Activated B cell treated with CpG ODN at 0.5 μM for 24 hours (primary cell): ENCODE results near the gene GCSAM. TPM values are rescaled to one million over a fixed set of nuclear protein-coding genes. Genes with fewer than 3 reads are reported as not detected.
"Not testable (repeated sequence)": the region's sequence is repeated elsewhere in the genome, so short reads cannot be mapped to it uniquely, and the experiment has no call there.

ENCODE experiments used
- ATAC-seq: fragments of 200-7000 bp; cut with Tn5 transposase; one replicate; pipeline ENCODE4 v1.10.0; 2021; ENCODE audit warnings: low read depth, mild to moderate bottlenecking, moderate library complexity
- CTCF ChIA-PET: fragments of 350-600 bp; sonication (Branson Sonifier 250); formaldehyde crosslinking; loops from one replicate; lab custom pipeline; 2021; ENCODE audit warnings: antibody characterized with exemption; lab: Charles Lee
- POLR2A ChIA-PET: fragments of 350-600 bp; sonication (Branson Sonifier 250); formaldehyde crosslinking; loops from one replicate; lab custom pipeline; 2021; ENCODE audit warnings: antibody characterized with exemption; lab: Charles Lee
- DNase-seq: peaks from one replicate; pipeline ENCODE4 v3.0.0; 2022
- H3K27ac Mint-ChIP-seq: one replicate; pipeline ENCODE4 v1.8.0; 2020; ENCODE audit warnings: mixed read lengths
- H3K27me3 Mint-ChIP-seq: one replicate; pipeline ENCODE4 v1.8.0; 2021; ENCODE audit warnings: mixed read lengths
- H3K36me3 Mint-ChIP-seq: one replicate; pipeline ENCODE4 v1.8.0; 2021; ENCODE audit warnings: low read depth, mixed read lengths
- H3K4me1 Mint-ChIP-seq: one replicate; pipeline ENCODE4 v1.8.0; 2021; ENCODE audit warnings: mixed read lengths
- H3K4me3 Mint-ChIP-seq: one replicate; pipeline ENCODE4 v1.8.0; 2020; ENCODE audit warnings: mild to moderate bottlenecking, mixed read lengths
- H3K9me3 Mint-ChIP-seq: one replicate; pipeline ENCODE4 v1.8.0; 2020; ENCODE audit warnings: mixed read lengths
- CTCF ChIP-seq: fragments of 200-600 bp; IDR thresholded peaks from one replicate; pipeline ENCODE4 v1.8.0; 2022; ENCODE audit warnings: antibody characterized with exemption, mild to moderate bottlenecking
- intact Hi-C: fragments of 100-400 bp; cut with micrococcal nuclease; formaldehyde crosslinking; loops from one replicate; pipeline ENCODE4 v1.15.1; 2024
- total RNA-seq: library from RNA; stranded (reverse); gene quantifications from 2 replicates; pipeline ENCODE4 v1.2.3, GENCODE V29; 2022

Gene GCSAM
- total RNA-seq, 1 donor from 2014 or later, result 17.3 TPM

- POLR2A ChIA-PET, result no interaction called here
Measured at GRCh38 chr3:112074006-112074405, 59.0 kb downstream of the GCSAM start.

GRCh38 chr3:112072387-112073060, 60.5 kb downstream of the GCSAM start:
- H3K4me1 Mint-ChIP-seq, H3K9me3 Mint-ChIP-seq, H3K4me3 Mint-ChIP-seq, H3K27ac Mint-ChIP-seq, DNase-seq, H3K36me3 Mint-ChIP-seq, CTCF ChIA-PET, ATAC-seq, intact Hi-C loops, POLR2A ChIA-PET: not testable (repeated sequence)
- peaks cover 22% of the 10 kb centered on the region for H3K27me3 Mint-ChIP-seq

More at GRCh38 chr3:112074006-112074405, 59.0 kb downstream of the GCSAM start:
- H3K27me3 Mint-ChIP-seq, result peaks cover 19% of the 10 kb centered on the region
- H3K9me3 Mint-ChIP-seq, result no peaks in the 10 kb centered on the region
- no peak for TF ChIP-seq CTCF
- ATAC-seq, result no peak
- intact Hi-C loops, result no loop called here
- peaks cover 4% of the 10 kb centered on the region for H3K4me1 Mint-ChIP-seq
- no peak overlapping the region for H3K27ac Mint-ChIP-seq
- no peaks in the 10 kb centered on the region for H3K36me3 Mint-ChIP-seq
- CTCF ChIA-PET, result no interaction called here
- DNase-seq, result no peak
- H3K4me3 Mint-ChIP-seq, result no peak overlapping the region

Other genes starting within 250 kb of the GCSAM start
- 25.2 and 28.4 TPM in 2 replicates for gene ABHD10, start 154.2 kb downstream of the GCSAM start, total RNA-seq
- gene TAGLN3, start 134.3 kb downstream of the GCSAM start, total RNA-seq, result not detected in 2 replicates
- not detected in 2 replicates for gene TMPRSS7, start 98.5 kb downstream of the GCSAM start, total RNA-seq
- 1.4 and 1.8 TPM in 2 replicates for gene C3orf52, start 46.9 kb downstream of the GCSAM start, total RNA-seq
- 0.24 and 0.58 TPM in 2 replicates for gene SLC9C1, start 161.0 kb upstream of the GCSAM start, total RNA-seq
- gene CD200, start 199.9 kb upstream of the GCSAM start, total RNA-seq, result 19.0 and 19.4 TPM in 2 replicates